ENCODE results near the gene NSF.
"Not testable (repeated sequence)": the region's sequence is repeated elsewhere in the genome, so short reads cannot be mapped to it uniquely, and the experiment has no call there.

- not testable (repeated sequence) for TF ChIP-seq POLR2AphosphoS5, CTCF (IDR thresholded peaks at IDR 0.05)
Measured at GRCh38 chr17:46693283-46693682, 102.8 kb downstream of the NSF start.
